H1 (cell line): ENCODE results near the gene ACOT7. TPM values are rescaled to one million over a fixed set of nuclear protein-coding genes. Genes with fewer than 3 reads are reported as not detected.

Experiments
- CTCF ChIA-PET: fragments of 300-600 bp; sonication (Branson Sonifier 250); formaldehyde crosslinking; loops from one replicate; lab custom pipeline; 2021; ENCODE audit not compliant: partially characterized antibody; lab: Charles Lee
- POLR2A ChIA-PET: fragments of 300-600 bp; sonication (Branson Sonifier 250); formaldehyde crosslinking; loops from one replicate; lab custom pipeline; 2021; ENCODE audit warnings: inconsistent platforms; ENCODE audit not compliant: partially characterized antibody; lab: Charles Lee
- DNase-seq, 2 experiments: peaks; one replicate each; pipeline versions ENCODE4 v3.0.0 to v3.0.0-alpha.2; 2010 to 2022; ENCODE audit warnings: low spot score in 2 of 2, low read depth in 1 of 2, mixed read lengths in 1 of 2
- FAIRE-seq: peaks from 2 replicates; lab custom pipeline; 2011; peaks lifted over from hg19 to GRCh38; lab: Jason Lieb, UNC
- H2AFZ ChIP-seq: 2 replicates; pipeline ENCODE4 v1.8.1; 2012; ENCODE audit warnings: low read length, inconsistent platforms
- H2AK5ac ChIP-seq: 2 replicates; pipeline ENCODE4 v1.6.1; 2013; ENCODE audit warnings: low read depth, low read length
- H2BK120ac ChIP-seq: replicated peaks from 2 replicates; pipeline ENCODE3; 2013; ENCODE audit warnings: low read depth, low read length, inconsistent platforms
- H2BK12ac ChIP-seq: 2 replicates; pipeline ENCODE4 v1.6.1; 2013; ENCODE audit warnings: low read depth, low read length
- H2BK15ac ChIP-seq: 2 replicates; pipeline ENCODE4 v1.6.1; 2013; ENCODE audit warnings: low read length
- H2BK20ac ChIP-seq: 2 replicates; pipeline ENCODE4 v1.6.1; 2013; ENCODE audit warnings: low read length
- H2BK5ac ChIP-seq: 2 replicates; pipeline ENCODE4 v1.6.1; 2013; ENCODE audit warnings: low read depth, low read length
- H3K14ac ChIP-seq: 2 replicates; pipeline ENCODE4 v1.6.1; 2013; ENCODE audit warnings: inconsistent platforms; ENCODE audit not compliant: insufficient read length
- H3K18ac ChIP-seq: 2 replicates; pipeline ENCODE4 v1.6.1; 2013; ENCODE audit warnings: low read length; ENCODE audit errors: extremely low read depth
- H3K23ac ChIP-seq: 2 replicates; pipeline ENCODE4 v1.6.1; 2013; ENCODE audit warnings: inconsistent platforms; ENCODE audit not compliant: insufficient read length
- H3K23me2 ChIP-seq: 2 replicates; pipeline ENCODE4 v1.6.1; 2013; ENCODE audit warnings: low read depth, low read length
- H3K27ac ChIP-seq: 2 replicates; pipeline ENCODE4 v1.6.1; 2011; ENCODE audit warnings: low read depth, low read length, inconsistent platforms
- H3K27me3 ChIP-seq, 4 experiments: replicated peaks in 1 of 4; 1 replicate in 1 of 4; 2 replicates in 3 of 4; pipeline versions ENCODE4 v1.6.1 to v1.8.1; 2011 to 2013; ENCODE audit warnings: low read length in 3 of 4, mild to moderate bottlenecking in 3 of 4, inconsistent platforms in 2 of 4, mixed read lengths in 2 of 4, moderate library complexity in 1 of 4; ENCODE audit not compliant: control insufficient read depth in 3 of 4, insufficient read depth in 3 of 4; ENCODE audit errors: extremely low read depth in 1 of 4
- H3K36me3 ChIP-seq, 4 experiments: 2 replicates each; pipeline versions ENCODE4 v1.6.1 to v1.8.1; 2011 to 2013; ENCODE audit warnings: mild to moderate bottlenecking in 4 of 4, low read length in 3 of 4, moderate library complexity in 2 of 4, control low read depth in 1 of 4, inconsistent platforms in 1 of 4; ENCODE audit not compliant: insufficient read depth in 4 of 4, control insufficient read depth in 2 of 4
- H3K4ac ChIP-seq: replicated peaks from 2 replicates; pipeline ENCODE3; 2013; ENCODE audit warnings: low read length, low read depth, mixed read lengths, inconsistent platforms; ENCODE audit not compliant: insufficient read length
- H3K4me1 ChIP-seq, 4 experiments: replicated peaks in 1 of 4; 1 replicate in 1 of 4; 2 replicates in 3 of 4; pipeline versions ENCODE4 v1.6.1 to v1.8.1; 2011 to 2013; ENCODE audit warnings: low read length in 3 of 4, inconsistent platforms in 2 of 4, mixed read lengths in 1 of 4; ENCODE audit not compliant: insufficient read depth in 4 of 4, control insufficient read depth in 3 of 4
- H3K4me2 ChIP-seq, 2 experiments: 2 replicates each; pipeline versions ENCODE4 v1.6.1 to v1.8.1; 2011 to 2013; ENCODE audit warnings: low read depth in 2 of 2, low read length in 2 of 2, control low read depth in 1 of 2, inconsistent platforms in 1 of 2, mild to moderate bottlenecking in 1 of 2; ENCODE audit not compliant: insufficient read depth in 1 of 2
- H3K4me3 ChIP-seq, 4 experiments: fragments of 200-600, 300-600 bp in 1 of 4; sonication (generic), shearing (Covaris generic), sonication (Bioruptor Twin) in 1 of 4; 2 replicates each; pipeline versions ENCODE4 v1.5.1 to v1.8.1; 2011 to 2016; ENCODE audit warnings: low read length in 4 of 4, low read depth in 3 of 4, control low read depth in 2 of 4, inconsistent platforms in 2 of 4, mild to moderate bottlenecking in 2 of 4, mixed read lengths in 1 of 4, moderate library complexity in 1 of 4; ENCODE audit not compliant: insufficient read depth in 2 of 4; ENCODE audit errors: extremely low read depth in 1 of 4
- H3K56ac ChIP-seq: replicated peaks from 2 replicates; pipeline ENCODE3; 2013; ENCODE audit warnings: low read depth, mild to moderate bottlenecking, mixed read lengths, low read length, inconsistent platforms; ENCODE audit not compliant: insufficient read length
- H3K79me1 ChIP-seq: 2 replicates; pipeline ENCODE4 v1.6.1; 2013; ENCODE audit warnings: low read depth, low read length, control low read depth
- H3K79me2 ChIP-seq, 2 experiments: 2 replicates each; pipeline versions ENCODE4 v1.6.1 to v1.8.1; 2012 to 2013; ENCODE audit warnings: low read length in 2 of 2, mild to moderate bottlenecking in 2 of 2, inconsistent platforms in 1 of 2; ENCODE audit not compliant: insufficient read depth in 2 of 2, control insufficient read depth in 1 of 2
- H3K9ac ChIP-seq, 4 experiments: replicated peaks in 1 of 4; 1 replicate in 1 of 4; 2 replicates in 3 of 4; pipeline versions ENCODE4 v1.6.1 to v1.8.1; 2011 to 2013; ENCODE audit warnings: low read depth in 3 of 4, low read length in 3 of 4, control low read depth in 2 of 4, mild to moderate bottlenecking in 2 of 4, moderate library complexity in 2 of 4, inconsistent platforms in 1 of 4; ENCODE audit errors: extremely low read depth in 1 of 4
- H3K9me3 ChIP-seq, 2 experiments: 2 replicates each; pipeline versions ENCODE4 v1.6.1 to v1.8.1; 2012 to 2013; ENCODE audit warnings: mild to moderate bottlenecking in 2 of 2, moderate library complexity in 2 of 2, control low read depth in 1 of 2, inconsistent platforms in 1 of 2, low read depth in 1 of 2, low read length in 1 of 2, mixed read lengths in 1 of 2; ENCODE audit not compliant: insufficient read depth in 2 of 2
- H4K20me1 ChIP-seq, 2 experiments: replicated peaks in 1 of 2; 2 replicates each; pipeline versions ENCODE3 to v1.8.1; 2011 to 2013; ENCODE audit warnings: inconsistent platforms in 2 of 2, low read length in 2 of 2, mild to moderate bottlenecking in 1 of 2; ENCODE audit not compliant: insufficient read depth in 2 of 2, control insufficient read depth in 1 of 2
- H4K5ac ChIP-seq: 2 replicates; pipeline ENCODE4 v1.6.1; 2013; ENCODE audit warnings: low read length, low read depth, mixed read lengths, inconsistent platforms; ENCODE audit not compliant: insufficient read length
- H4K8ac ChIP-seq: 2 replicates; pipeline ENCODE4 v1.8.0; 2013; ENCODE audit warnings: mild to moderate bottlenecking, moderate library complexity, low read length, inconsistent platforms; ENCODE audit not compliant: insufficient read depth; ENCODE audit errors: extremely low read depth
- H4K91ac ChIP-seq: replicated peaks from 2 replicates; pipeline ENCODE3; 2013; ENCODE audit warnings: low read length, mixed read lengths, inconsistent platforms; ENCODE audit not compliant: insufficient read length
- ASH2L ChIP-seq: fragments of 200-600, 300-600 bp; sonication (generic); IDR thresholded peaks from one replicate; pipeline ENCODE4 v1.7.1; 2017; ENCODE audit warnings: low read length
- BRCA1 ChIP-seq: IDR thresholded peaks from 2 replicates; pipeline ENCODE4 v1.6.1; 2012; ENCODE audit warnings: low read depth, low read length, improper control_type of control experiment
- FOSL1 ChIP-seq: IDR thresholded peaks from 2 replicates; pipeline ENCODE4 v1.6.1; 2011; ENCODE audit warnings: mild to moderate bottlenecking, low read depth, low read length, moderate library complexity; ENCODE audit not compliant: insufficient read depth
- GTF2F1 ChIP-seq: IDR thresholded peaks from 2 replicates; pipeline ENCODE4 v1.6.1; 2012; ENCODE audit warnings: low read depth, low read length, improper control_type of control experiment, borderline replicate concordance
- KDM4A ChIP-seq: IDR thresholded peaks from one replicate; pipeline ENCODE4 v1.7.1; 2012; ENCODE audit warnings: low read depth, mild to moderate bottlenecking, moderate library complexity, low read length, inconsistent platforms; ENCODE audit not compliant: severe bottlenecking
- RNF2 ChIP-seq: fragments of 200-900, 300-1000 bp; sonication (generic); IDR thresholded peaks from 2 replicates; pipeline ENCODE4 v1.7.1; 2016; ENCODE audit warnings: borderline replicate concordance, low read depth, mild to moderate bottlenecking, antibody characterized with exemption, low read length; ENCODE audit not compliant: poor library complexity, severe bottlenecking; ENCODE audit errors: missing control alignments
- SRF ChIP-seq: IDR thresholded peaks from 2 replicates; pipeline ENCODE4 v1.6.1; 2011; ENCODE audit warnings: mild to moderate bottlenecking, low read depth, low read length, moderate library complexity
- TBP ChIP-seq: IDR thresholded peaks from 2 replicates; pipeline ENCODE4 v1.6.1; 2011; ENCODE audit warnings: low read depth, low read length, improper control_type of control experiment
- TCF12 ChIP-seq: IDR thresholded peaks from 2 replicates; pipeline ENCODE4 v1.6.1; 2011; ENCODE audit warnings: low read depth, mild to moderate bottlenecking, low read length
- YY1 ChIP-seq: IDR thresholded peaks from 2 replicates; pipeline ENCODE4 v1.6.1; 2011; ENCODE audit warnings: low read depth, mild to moderate bottlenecking, low read length
- WGBS, 2 experiments: shearing (Covaris generic) in 1 of 2; methylation state at CpG; one replicate each; pipeline versions ENCODE4 v1.1.6 to v1.1.7; 2013 to 2015; ENCODE audit warnings: low lambda C conversion rate in 2 of 2, mixed read lengths in 2 of 2, inconsistent platforms in 1 of 2, low coverage in 1 of 2, missing lambda C conversion rate in 1 of 2; ENCODE audit not compliant: insufficient replicate concordance in 2 of 2, insufficient coverage in 1 of 2, insufficient read length in 1 of 2; ENCODE audit errors: extremely low coverage in 1 of 2, missing lambda C conversion rate in 1 of 2; 5-methylcytosine and 5-hydroxymethylcytosine counted together
- polyA plus RNA-seq, 7 experiments: library from polyadenylated mRNA; depleted of rRNA in 3 of 7; stranded (reverse) in 5 of 7; unstranded in 2 of 7; fragments of >200 nt in 5 of 7; fragments of 200-250 nt in 2 of 7; gene quantifications; 1 replicate in 5 of 7; 2 replicates in 1 of 7; 4 replicates in 1 of 7; pipeline versions ENCODE4 v1.2.1 to v1.2.3, GENCODE V29; 2011 to 2013; ENCODE audit warnings: missing spikeins in 2 of 7, mixed read lengths in 2 of 7
- total RNA-seq: library from RNA; stranded (reverse); fragmentation: NEBNext Ultra II Directional; extraction: Animal tissue kit (Norgen Biotek cat#: 25700); gene quantifications from 2 replicates; pipeline ENCODE4 v1.2.1, GENCODE V29; 2021
- TF ChIP-seq, protein P1 (sequence below): IDR thresholded peaks from 2 replicates; pipeline ENCODE4 v1.6.1; 2011; ENCODE audit warnings: low read length, improper control_type of control experiment

ACOT7 gene
- total and polyA plus RNA-seq, 2 of the 8 experiments (the other 6 are each of a cell fraction or from before 2014, with no cell fraction given): 151 to 214 TPM

DNA sequence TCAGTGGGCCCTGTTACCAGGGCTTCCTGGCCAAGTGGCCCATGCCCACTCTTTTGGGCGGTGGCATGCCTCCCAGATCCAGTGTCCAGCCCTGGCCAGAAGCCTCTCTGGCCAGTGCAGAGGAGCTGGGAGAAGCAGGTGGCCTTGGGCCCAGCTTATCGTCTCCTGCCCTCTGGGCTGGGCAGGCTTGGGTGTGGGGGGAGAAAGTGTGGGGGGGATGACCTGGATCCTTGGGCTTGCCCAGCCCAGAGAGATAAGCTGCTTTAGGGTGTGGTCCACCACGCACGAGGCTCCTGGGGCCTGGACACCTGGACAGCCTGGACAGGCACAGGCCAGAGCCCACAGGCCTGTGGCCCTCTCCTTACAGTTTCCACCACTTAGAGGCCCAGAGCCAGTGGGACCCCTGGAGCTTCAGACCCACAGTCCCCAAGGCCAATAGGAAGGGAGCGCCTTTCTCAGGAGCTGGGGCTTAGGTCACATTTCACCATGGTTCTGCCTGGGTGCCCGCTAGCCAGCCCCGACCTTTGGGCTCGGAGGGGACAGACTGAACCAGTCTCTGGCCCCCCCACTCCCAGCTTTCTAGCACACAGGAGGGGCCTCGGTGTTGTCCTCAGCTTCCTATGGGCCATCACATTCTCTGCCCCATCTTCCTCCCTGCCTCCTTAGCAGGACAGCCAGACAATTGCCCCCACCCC lies 32.9 kb upstream of the ACOT7 start:
- DNase-seq (no peak), FAIRE-seq (no peak)
- Histone ChIP-seq H3K79me1 (no peaks in the 10 kb centered on the region), H3K23me2 (peaks cover 6% of the 10 kb centered on the region; the same call in 1 of the 2 replicates), H3K27me3 (peaks cover 35 to 58% (median 50%) of the 10 kb centered on the region in 4 experiments), H2BK12ac (no peak overlapping the region), H3K36me3 (peaks cover 0 to 5% (median 0%) of the 10 kb centered on the region in 4 experiments; a peak in 1 of 8 replicates), H2BK5ac (no peak overlapping the region), H3K56ac (no peak overlapping the region), H3K4me1 (peaks cover 0 to 22% (median 9%) of the 10 kb centered on the region in 4 experiments; a peak in 5 of 7 replicates), H4K5ac (no peak overlapping the region), H3K27ac (no peak overlapping the region), H4K91ac (peak overlapping the region; percentile 56), H3K4me2 (no peak overlapping the region), H2AK5ac (no peak overlapping the region), H3K4ac (no peak overlapping the region), H3K23ac (no peak overlapping the region), H3K4me3 (no peak overlapping the region), H3K14ac (no peak overlapping the region), H2BK20ac (no peak overlapping the region), H3K18ac (no peak overlapping the region), H2AFZ (no peak overlapping the region), H3K9ac (no peak overlapping the region), H4K20me1 (peaks cover 0 to 7% of the 10 kb centered on the region in 2 experiments), H3K9me3 (no peaks in the 10 kb centered on the region), H4K8ac (no peak overlapping the region), H2BK120ac (no peak overlapping the region), H2BK15ac (no peak overlapping the region), H3K79me2 (no peaks in the 10 kb centered on the region)
- ChIA-PET POLR2A (interaction anchor here (0.6 to 1.7 kb wide), 5 partner anchors 9 to 234 kb away, joined by 3 to 4 read pairs (median 3); no protein-coding TSS in a partner anchor), CTCF (interaction anchor here (0.6 to 2.9 kb wide), 9 partner anchors 9 to 188 kb away, joined by 3 to 42 read pairs (median 4); no protein-coding TSS in a partner anchor)
- WGBS, 2 experiments: 100% methylated on average over 8 of the region's 9 CpGs; no CpG with 5 or more reads in 1 of the 2 experiments
- TF ChIP-seq TCF12: no peak
- no peak for TF ChIP-seq YY1
- TF ChIP-seq, protein P1, sequence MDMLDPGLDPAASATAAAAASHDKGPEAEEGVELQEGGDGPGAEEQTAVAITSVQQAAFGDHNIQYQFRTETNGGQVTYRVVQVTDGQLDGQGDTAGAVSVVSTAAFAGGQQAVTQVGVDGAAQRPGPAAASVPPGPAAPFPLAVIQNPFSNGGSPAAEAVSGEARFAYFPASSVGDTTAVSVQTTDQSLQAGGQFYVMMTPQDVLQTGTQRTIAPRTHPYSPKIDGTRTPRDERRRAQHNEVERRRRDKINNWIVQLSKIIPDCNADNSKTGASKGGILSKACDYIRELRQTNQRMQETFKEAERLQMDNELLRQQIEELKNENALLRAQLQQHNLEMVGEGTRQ: no peak
- no peak for TF ChIP-seq SRF
- no peak for TF ChIP-seq FOSL1
- TF ChIP-seq GTF2F1: no peak
- TF ChIP-seq KDM4A: no peak
- TF ChIP-seq RNF2: no peak
- no peak for TF ChIP-seq TBP
- no peak for TF ChIP-seq ASH2L
- no peak for TF ChIP-seq BRCA1
